ENCODE results near the gene SLC46A1. TPM values are rescaled to one million over a fixed set of nuclear protein-coding genes. Genes with fewer than 3 reads are reported as not detected.

The SLC46A1 gene
- total and polyA plus RNA-seq, 9 of the 15 experiments (the other 6 are each of a cell fraction or from before 2014, with no cell fraction given), result 0.24 to 5.5 (median 3.1) TPM

DNA sequence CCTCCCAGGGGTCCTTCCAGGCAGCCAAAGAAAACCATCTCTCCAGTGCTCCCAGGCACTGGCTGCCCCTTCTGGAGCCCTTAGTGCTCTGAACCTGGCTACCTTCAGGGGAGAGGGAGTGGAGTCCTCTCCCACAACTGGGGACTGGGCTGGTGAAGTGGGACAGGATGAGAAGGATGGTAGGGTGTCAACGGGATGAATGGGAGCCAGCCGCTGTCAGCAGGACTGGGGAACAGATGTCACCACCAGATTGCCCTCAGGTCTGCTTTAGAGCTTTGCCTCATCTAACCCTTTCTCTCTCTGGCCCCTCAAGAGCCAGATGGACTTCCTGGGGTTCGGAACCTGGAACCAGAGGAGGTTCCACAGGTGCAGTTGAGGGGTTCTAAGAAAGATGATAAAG, 40.5 kb downstream of the SLC46A1 start:
- FAIRE-seq (no peak), DNase-seq (ENCODE audit: extremely low read depth in 1 of 4, low spot score in 3 of 4) (no peak), ATAC-seq (no peak)
- no peak overlapping the region for H3K4me3 ChIP-seq
- peaks cover under 1% of the 10 kb centered on the region for H3K9me1 ChIP-seq (ENCODE audit: control insufficient read depth, insufficient read depth, low read length)
- H3K9ac ChIP-seq (ENCODE audit: insufficient read depth in 1 of 2, low read depth in 2 of 2, low read length in 2 of 2), result peak overlapping the region in 1 of 2 experiments; percentile 13; a peak in 1 of 4 replicates
- BruUV-seq (replicated peaks), result no TSS peak
- H3K4me2 ChIP-seq (ENCODE audit: insufficient read depth, low read length), result no peak overlapping the region
- H3K9me3 ChIP-seq (replicated peaks; ENCODE audit: control insufficient read depth, insufficient read depth, low read depth, low read length), result no peaks in the 10 kb centered on the region
- WGBS (ENCODE audit: insufficient coverage, low coverage, missing lambda C conversion rate), result 46% methylated on average over 3 of the region's 3 CpGs
- intact Hi-C loops (cut with micrococcal nuclease) (no loop called here), in situ Hi-C loops (cut with MboI) (no loop called here)
- ChIA-PET POLR2A (interaction anchor here (1.6 to 2.8 kb wide), 3 partner anchors 8 to 24 kb away, joined by 8 to 9 read pairs (median 8); partner anchors contain the start of gene POLDIP2), CTCF (ENCODE audit: low intra/inter-chr PET ratio) (no interaction called here)
- H3K4me1 ChIP-seq (replicated peaks in 1 of 2; ENCODE audit: control insufficient read depth in 2 of 2, insufficient read depth in 2 of 2, low read length in 2 of 2), result peaks cover 10 to 27% of the 10 kb centered on the region in 2 experiments
- no peaks in the 10 kb centered on the region for H3K27me3 ChIP-seq (ENCODE audit: control insufficient read depth in 2 of 2, insufficient read depth in 2 of 2, low read length in 2 of 2)
- H3K79me2 ChIP-seq (ENCODE audit: control insufficient read depth, insufficient read depth, low read length), result no peaks in the 10 kb centered on the region
- peaks cover 36% of the 10 kb centered on the region for H3K36me3 ChIP-seq (ENCODE audit: control insufficient read depth, insufficient read depth, low read length)
- TF ChIP-seq FOSL1 (tag; conservative IDR thresholded peaks at IDR 0.05) (no peak), ZNF12 (CRISPR knock-in tag; IDR thresholded peaks at IDR 0.05) (no peak), EHMT2 (IDR thresholded peaks at IDR 0.05) (no peak), ARHGAP35 (IDR thresholded peaks at IDR 0.05; ENCODE audit: partially characterized antibody) (no peak), ETV1 (tag; conservative IDR thresholded peaks at IDR 0.05; ENCODE audit: low read depth) (no peak), ZNF324 (CRISPR knock-in tag; IDR thresholded peaks at IDR 0.05) (no peak), ZNF212 (CRISPR knock-in tag; IDR thresholded peaks at IDR 0.05) (no peak), ATF7 (IDR thresholded peaks at IDR 0.05) (no peak), MYNN (IDR thresholded peaks at IDR 0.05) (no peak), MYNN (CRISPR knock-in tag; IDR thresholded peaks at IDR 0.05) (no peak), SMARCE1 (IDR thresholded peaks at IDR 0.05) (no peak)
- TF ChIP-seq, protein P1, sequence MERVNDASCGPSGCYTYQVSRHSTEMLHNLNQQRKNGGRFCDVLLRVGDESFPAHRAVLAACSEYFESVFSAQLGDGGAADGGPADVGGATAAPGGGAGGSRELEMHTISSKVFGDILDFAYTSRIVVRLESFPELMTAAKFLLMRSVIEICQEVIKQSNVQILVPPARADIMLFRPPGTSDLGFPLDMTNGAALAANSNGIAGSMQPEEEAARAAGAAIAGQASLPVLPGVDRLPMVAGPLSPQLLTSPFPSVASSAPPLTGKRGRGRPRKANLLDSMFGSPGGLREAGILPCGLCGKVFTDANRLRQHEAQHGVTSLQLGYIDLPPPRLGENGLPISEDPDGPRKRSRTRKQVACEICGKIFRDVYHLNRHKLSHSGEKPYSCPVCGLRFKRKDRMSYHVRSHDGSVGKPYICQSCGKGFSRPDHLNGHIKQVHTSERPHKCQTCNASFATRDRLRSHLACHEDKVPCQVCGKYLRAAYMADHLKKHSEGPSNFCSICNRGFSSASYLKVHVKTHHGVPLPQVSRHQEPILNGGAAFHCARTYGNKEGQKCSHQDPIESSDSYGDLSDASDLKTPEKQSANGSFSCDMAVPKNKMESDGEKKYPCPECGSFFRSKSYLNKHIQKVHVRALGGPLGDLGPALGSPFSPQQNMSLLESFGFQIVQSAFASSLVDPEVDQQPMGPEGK (CRISPR knock-in tag; IDR thresholded peaks at IDR 0.05; ENCODE audit: borderline replicate concordance), result no peak
- TF ChIP-seq, protein P2, sequence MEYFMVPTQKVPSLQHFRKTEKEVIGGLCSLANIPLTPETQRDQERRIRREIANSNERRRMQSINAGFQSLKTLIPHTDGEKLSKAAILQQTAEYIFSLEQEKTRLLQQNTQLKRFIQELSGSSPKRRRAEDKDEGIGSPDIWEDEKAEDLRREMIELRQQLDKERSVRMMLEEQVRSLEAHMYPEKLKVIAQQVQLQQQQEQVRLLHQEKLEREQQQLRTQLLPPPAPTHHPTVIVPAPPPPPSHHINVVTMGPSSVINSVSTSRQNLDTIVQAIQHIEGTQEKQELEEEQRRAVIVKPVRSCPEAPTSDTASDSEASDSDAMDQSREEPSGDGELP (CRISPR knock-in tag; IDR thresholded peaks at IDR 0.05; ENCODE audit: borderline replicate concordance), result no peak
- TF ChIP-seq, protein P3, sequence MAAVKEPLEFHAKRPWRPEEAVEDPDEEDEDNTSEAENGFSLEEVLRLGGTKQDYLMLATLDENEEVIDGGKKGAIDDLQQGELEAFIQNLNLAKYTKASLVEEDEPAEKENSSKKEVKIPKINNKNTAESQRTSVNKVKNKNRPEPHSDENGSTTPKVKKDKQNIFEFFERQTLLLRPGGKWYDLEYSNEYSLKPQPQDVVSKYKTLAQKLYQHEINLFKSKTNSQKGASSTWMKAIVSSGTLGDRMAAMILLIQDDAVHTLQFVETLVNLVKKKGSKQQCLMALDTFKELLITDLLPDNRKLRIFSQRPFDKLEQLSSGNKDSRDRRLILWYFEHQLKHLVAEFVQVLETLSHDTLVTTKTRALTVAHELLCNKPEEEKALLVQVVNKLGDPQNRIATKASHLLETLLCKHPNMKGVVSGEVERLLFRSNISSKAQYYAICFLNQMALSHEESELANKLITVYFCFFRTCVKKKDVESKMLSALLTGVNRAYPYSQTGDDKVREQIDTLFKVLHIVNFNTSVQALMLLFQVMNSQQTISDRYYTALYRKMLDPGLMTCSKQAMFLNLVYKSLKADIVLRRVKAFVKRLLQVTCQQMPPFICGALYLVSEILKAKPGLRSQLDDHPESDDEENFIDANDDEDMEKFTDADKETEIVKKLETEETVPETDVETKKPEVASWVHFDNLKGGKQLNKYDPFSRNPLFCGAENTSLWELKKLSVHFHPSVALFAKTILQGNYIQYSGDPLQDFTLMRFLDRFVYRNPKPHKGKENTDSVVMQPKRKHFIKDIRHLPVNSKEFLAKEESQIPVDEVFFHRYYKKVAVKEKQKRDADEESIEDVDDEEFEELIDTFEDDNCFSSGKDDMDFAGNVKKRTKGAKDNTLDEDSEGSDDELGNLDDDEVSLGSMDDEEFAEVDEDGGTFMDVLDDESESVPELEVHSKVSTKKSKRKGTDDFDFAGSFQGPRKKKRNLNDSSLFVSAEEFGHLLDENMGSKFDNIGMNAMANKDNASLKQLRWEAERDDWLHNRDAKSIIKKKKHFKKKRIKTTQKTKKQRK (IDR thresholded peaks at IDR 0.05; ENCODE audit: borderline replicate concordance, low read depth, low read length), result no peak
- TF ChIP-seq, protein P4, sequence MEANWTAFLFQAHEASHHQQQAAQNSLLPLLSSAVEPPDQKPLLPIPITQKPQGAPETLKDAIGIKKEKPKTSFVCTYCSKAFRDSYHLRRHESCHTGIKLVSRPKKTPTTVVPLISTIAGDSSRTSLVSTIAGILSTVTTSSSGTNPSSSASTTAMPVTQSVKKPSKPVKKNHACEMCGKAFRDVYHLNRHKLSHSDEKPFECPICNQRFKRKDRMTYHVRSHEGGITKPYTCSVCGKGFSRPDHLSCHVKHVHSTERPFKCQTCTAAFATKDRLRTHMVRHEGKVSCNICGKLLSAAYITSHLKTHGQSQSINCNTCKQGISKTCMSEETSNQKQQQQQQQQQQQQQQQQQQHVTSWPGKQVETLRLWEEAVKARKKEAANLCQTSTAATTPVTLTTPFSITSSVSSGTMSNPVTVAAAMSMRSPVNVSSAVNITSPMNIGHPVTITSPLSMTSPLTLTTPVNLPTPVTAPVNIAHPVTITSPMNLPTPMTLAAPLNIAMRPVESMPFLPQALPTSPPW (CRISPR knock-in tag; IDR thresholded peaks at IDR 0.05), result no peak
- H4K20me1 ChIP-seq (replicated peaks; ENCODE audit: control insufficient read depth, insufficient read depth, low read length), result 0 out of 2 replicates have a peak, but pooled peaks cover 6% of the 10 kb centered on the region
- H3K27ac ChIP-seq (ENCODE audit: extremely low read depth, low read depth, low read length), result no peak overlapping the region
- H2AFZ ChIP-seq (ENCODE audit: low read depth, low read length), result no peak overlapping the region

Data from K562 (cell line).